ENCODE data around the gene NOS3.

NOS3 gene

DNA sequence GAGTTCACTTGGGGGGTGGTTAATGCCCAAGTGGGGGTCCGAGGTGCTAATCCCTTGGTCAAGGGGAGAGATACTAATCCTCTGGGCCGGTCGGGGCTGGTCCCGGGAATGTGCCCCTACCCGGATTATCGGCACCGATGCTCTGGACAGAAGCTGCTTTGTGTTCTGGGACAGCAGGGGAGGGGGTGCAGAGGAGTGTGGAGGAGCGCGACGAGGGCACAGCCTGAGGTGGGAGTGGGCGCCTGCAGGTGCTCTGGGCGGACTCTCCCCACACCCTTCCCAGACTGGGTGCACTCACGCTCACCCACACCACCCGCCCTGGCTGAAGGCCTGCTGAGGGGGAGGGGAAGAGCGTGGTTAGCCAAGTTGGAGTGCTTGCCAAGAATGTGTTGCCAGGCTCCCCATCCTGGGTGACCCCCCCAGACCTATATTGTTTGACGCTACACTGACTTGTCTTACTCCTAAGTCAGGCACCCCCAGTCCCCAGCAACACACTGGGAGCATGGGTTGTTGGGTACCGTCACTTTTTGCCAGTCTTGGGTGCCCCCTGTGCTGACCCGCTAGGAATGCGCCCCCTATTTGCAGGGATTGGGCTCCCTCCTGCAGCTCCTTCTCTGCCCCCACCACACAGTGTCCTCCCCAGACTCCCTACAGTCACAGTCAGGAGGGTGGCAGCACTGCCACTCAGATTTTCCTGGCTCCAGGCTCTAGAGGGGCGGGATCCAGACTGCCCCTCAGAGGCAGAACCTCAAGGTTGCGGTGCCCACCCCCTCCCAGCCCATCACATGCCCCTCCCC is 69.8 kb downstream of the NOS3 start:
- DNase-seq = no peak

GRCh38 chr7:151061213-151062110 is 70.6 kb downstream of the NOS3 start:
- DNase-seq = no peak

DNA sequence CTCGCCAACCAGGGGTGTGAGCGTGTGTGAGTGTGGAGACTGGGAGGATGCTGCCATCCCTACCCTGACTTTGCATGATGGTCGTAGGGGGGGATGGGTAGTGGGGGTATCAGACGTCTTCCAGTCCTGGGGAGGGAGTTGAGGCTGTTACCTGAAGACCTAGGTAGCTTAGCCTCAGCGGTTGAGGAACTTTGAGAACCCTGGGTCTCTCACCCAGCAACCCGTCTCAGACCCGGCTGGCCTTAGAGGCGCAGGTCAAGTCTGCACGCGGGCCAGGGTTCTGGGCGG is 71.2 kb downstream of the NOS3 start:
- DNase-seq = no peak

DNA sequence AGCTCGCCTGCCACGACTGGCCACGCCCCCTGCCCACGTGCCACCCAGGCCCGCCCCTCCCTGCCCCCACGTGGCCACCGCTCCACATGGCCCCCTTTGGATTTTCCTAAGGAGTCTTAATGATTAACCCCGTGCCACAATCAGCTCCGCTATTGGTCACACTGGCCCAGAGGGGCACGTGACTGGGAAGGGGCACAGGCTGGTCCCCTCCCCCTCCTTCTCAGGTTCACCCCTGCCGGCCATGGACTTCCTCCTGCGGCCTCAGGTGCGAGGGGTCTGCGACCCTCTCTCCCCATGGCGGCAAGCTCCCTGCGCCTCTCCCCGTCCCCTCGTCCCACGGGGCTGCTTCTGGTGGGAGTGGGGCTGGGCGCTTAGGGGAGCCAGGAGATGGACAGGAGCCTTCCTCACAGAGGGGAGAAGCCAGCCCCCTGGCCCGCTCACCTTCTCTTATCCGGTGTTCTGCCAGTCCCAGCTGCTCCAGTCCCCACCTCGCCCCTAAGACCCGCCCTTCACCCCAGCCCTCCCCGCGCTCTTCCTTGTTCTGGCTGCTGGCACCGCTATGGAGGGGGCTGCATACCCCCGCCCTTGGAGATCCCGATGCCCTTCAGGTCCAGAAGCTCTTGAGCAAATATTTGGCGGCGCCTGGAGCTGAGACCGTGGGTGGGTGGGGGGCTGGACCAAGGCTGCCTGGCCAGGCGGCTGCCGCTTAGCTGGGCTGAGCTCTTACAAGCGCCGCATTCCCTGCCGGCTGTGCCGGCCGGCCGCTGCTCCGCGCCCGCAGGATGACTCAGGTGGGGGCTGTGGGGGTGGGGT is 71.8 kb downstream of the NOS3 start:
- DNase-seq = no peak

- DNase-seq = no peak
These were observed 72.4 kb downstream of the NOS3 start for GRCh38 chr7:151063212-151063561.

Measured in central memory CD4-positive, alpha-beta T cell (primary cell).